VCaP (cell line): Measurements from ENCODE around the gene PRRT4.

ENCODE experiments used
- H3K27ac ChIP-seq: fragments of 450-650 bp; 2 replicates; pipeline ENCODE4 v1.5.1; 2017
- CTCF ChIP-seq: fragments of 450-650 bp; conservative IDR thresholded peaks from 2 replicates; pipeline ENCODE4 v1.5.1; 2017; ENCODE audit warnings: mild to moderate bottlenecking, moderate library complexity

PRRT4 gene

GRCh38 chr7:128366300-128366699 is 4.8 kb upstream of the PRRT4 start:
- no peak for TF ChIP-seq CTCF
- no peak overlapping the region for H3K27ac ChIP-seq

DNA sequence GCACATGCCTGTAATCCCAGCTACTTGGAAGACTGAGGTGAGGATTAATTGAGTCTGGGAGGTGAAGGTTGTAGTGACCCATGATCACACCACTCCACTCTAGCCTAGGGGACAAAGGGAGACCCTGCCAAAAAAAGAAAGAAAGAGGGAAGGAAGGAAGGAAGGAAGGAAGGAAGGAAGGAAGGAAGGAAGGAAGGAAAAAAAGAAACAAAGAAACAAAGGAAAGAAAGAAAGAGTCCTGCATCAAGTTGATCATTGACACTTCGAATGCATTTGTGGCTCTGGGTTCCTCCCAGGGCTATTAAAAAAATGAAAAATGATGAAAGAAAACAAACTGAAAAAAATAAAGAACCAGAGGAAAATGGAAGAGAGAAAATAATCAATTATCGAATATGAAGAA is 3.9 kb upstream of the PRRT4 start:
- no peak for TF ChIP-seq CTCF
- H3K27ac ChIP-seq: no peak overlapping the region

DNA sequence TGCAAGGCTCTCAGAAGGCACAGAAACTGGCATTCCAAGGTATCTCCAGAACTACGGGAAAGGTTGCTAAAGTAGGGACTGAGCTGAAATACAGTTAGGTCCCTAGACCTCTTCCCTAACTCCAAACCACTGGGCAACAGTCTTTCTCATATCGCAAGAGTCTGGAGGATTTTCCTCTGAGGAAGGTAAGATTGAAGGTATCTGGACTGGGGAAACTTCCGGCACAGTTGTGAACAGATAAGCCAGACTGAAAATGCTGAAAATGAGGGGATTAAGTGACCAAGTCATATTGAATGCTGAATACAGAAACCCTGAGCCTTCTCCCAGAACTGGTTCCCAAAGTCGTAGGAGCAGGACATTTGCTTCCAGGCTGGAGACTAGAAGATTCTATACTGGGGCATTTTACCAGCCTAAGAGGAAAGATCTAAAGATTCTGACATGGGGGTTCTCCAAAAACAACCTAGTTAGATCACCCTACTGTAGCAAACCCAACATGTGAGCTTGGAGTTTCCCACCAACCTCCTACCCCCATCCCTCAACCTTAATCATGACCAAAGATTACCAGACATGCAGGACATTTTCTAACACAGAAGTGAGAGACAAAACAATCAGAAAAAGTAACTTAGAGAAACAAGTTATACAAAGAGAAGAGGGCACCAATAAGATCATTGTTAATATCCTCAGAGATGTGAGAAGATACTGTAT is 2.8 kb upstream of the PRRT4 start:
- no peak overlapping the region for H3K27ac ChIP-seq
- no peak for TF ChIP-seq CTCF

DNA sequence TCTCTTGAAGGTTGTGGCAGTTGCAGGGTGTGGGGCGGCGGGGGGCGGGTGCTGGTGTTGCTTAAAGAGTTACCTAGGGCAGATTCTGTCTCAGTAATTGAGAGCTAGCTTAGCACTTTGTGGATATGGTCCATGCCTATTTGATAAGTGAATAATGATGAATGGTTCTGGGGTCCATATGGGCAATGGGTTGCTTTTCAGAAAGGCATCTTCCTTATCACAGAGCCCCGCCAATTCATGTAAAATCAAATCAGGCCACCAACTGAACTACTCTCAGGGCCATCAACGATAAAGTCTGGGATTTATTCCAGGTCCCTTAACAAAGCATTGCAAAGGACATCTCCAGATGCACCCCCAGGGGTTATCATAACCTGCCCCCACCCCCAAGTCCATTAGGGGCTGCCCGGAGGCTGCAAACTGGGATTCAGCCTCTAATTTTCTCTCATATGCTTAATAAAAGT is 1.8 kb upstream of the PRRT4 start:
- no peak for TF ChIP-seq CTCF
- no peak overlapping the region for H3K27ac ChIP-seq

- H3K27ac ChIP-seq: no peak overlapping the region
- no peak for TF ChIP-seq CTCF
These were observed 1.2 kb upstream of the PRRT4 start for GRCh38 chr7:128362670-128363069.

DNA sequence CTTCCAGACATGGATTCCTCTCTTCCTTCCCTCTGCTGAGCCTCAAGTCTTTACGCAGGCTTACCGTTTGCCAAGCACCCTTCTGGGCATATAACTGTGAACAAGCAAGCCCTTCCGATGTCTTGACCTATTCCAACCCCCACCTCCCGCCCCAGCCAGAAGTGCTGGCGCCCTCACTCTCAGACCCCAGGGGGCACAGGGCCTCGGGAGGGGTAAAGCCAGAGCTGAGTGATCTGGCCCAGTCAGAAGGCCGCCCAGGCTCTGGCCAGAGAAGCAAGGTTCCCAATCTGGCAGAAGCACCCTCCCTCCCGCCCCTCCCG is 1.2 kb downstream of the PRRT4 start:
- TF ChIP-seq CTCF: no peak
- no peak overlapping the region for H3K27ac ChIP-seq

- TF ChIP-seq CTCF: no peak
- no peak overlapping the region for H3K27ac ChIP-seq
These were observed 1.6 kb downstream of the PRRT4 start for GRCh38 chr7:128359939-128360338.
